H9 (cell line): ENCODE measurements around the gene TSPAN32. TPM values are rescaled to one million over a fixed set of nuclear protein-coding genes. Genes with fewer than 3 reads are reported as not detected.

ENCODE experiments used
- DNase-seq: peaks from one replicate; pipeline ENCODE4 v3.0.0-alpha.2; 2017
- H2AFZ ChIP-seq: one replicate; pipeline ENCODE4 v1.6.1; 2013; ENCODE audit warnings: mild to moderate bottlenecking, low read length, control low read depth, moderate library complexity
- H2AK5ac ChIP-seq: 2 replicates; pipeline ENCODE4 v1.6.1; 2013; ENCODE audit warnings: low read length, control low read depth, mixed read lengths; ENCODE audit not compliant: insufficient read length
- H2BK120ac ChIP-seq: one replicate; pipeline ENCODE4 v1.6.1; 2013; ENCODE audit warnings: low read depth, mild to moderate bottlenecking, low read length, control low read depth, inconsistent platforms; ENCODE audit not compliant: poor library complexity, severe bottlenecking
- H2BK12ac ChIP-seq: 2 replicates; pipeline ENCODE4 v1.6.1; 2013; ENCODE audit warnings: low read length, control low read depth, mixed read lengths, low read depth; ENCODE audit not compliant: insufficient read length
- H2BK15ac ChIP-seq: 2 replicates; pipeline ENCODE4 v1.6.1; 2013; ENCODE audit warnings: low read depth, low read length, control low read depth
- H2BK20ac ChIP-seq: one replicate; pipeline ENCODE4 v1.6.1; 2013; ENCODE audit warnings: low read depth, mild to moderate bottlenecking, low read length, control low read depth, inconsistent platforms; ENCODE audit not compliant: poor library complexity, severe bottlenecking
- H2BK5ac ChIP-seq: 2 replicates; pipeline ENCODE4 v1.6.1; 2013; ENCODE audit warnings: low read length, control low read depth, mixed read lengths; ENCODE audit not compliant: insufficient read length
- H3K14ac ChIP-seq: 2 replicates; pipeline ENCODE4 v1.6.1; 2013; ENCODE audit warnings: low read length, control low read depth; ENCODE audit not compliant: insufficient read depth
- H3K18ac ChIP-seq: 2 replicates; pipeline ENCODE4 v1.6.1; 2013; ENCODE audit warnings: low read depth, mild to moderate bottlenecking, mixed read lengths, low read length, control low read depth; ENCODE audit not compliant: insufficient read length
- H3K23ac ChIP-seq: 2 replicates; pipeline ENCODE4 v1.6.1; 2013; ENCODE audit warnings: low read length, control low read depth, mixed read lengths, low read depth; ENCODE audit not compliant: insufficient read length
- H3K23me2 ChIP-seq: 2 replicates; pipeline ENCODE4 v1.6.1; 2013; ENCODE audit warnings: low read depth, mild to moderate bottlenecking, mixed read lengths, low read length, control low read depth; ENCODE audit not compliant: insufficient read length, poor library complexity, severe bottlenecking
- H3K27ac ChIP-seq: 2 replicates; pipeline ENCODE4 v1.5.1; 2013; ENCODE audit warnings: low read length, control low read depth, mixed read lengths, low read depth; ENCODE audit not compliant: insufficient read length
- H3K27me3 ChIP-seq: 2 replicates; pipeline ENCODE4 v1.6.1; 2013; ENCODE audit warnings: low read length, control low read depth, inconsistent platforms; ENCODE audit not compliant: insufficient read depth
- H3K4ac ChIP-seq: 2 replicates; pipeline ENCODE4 v1.6.1; 2013; ENCODE audit warnings: low read depth, mild to moderate bottlenecking, control low read depth, inconsistent platforms, low read length, moderate library complexity
- H3K4me1 ChIP-seq: 2 replicates; pipeline ENCODE4 v1.6.1; 2013; ENCODE audit warnings: low read length, control low read depth, inconsistent platforms; ENCODE audit not compliant: insufficient read depth
- H3K4me2 ChIP-seq: 2 replicates; pipeline ENCODE4 v1.6.1; 2013; ENCODE audit warnings: low read length, control low read depth, mixed read lengths; ENCODE audit not compliant: insufficient read length, insufficient read depth
- H3K56ac ChIP-seq: 2 replicates; pipeline ENCODE4 v1.6.1; 2013; ENCODE audit warnings: low read depth, mild to moderate bottlenecking, mixed read lengths, low read length, control low read depth; ENCODE audit not compliant: insufficient read length
- H3K79me1 ChIP-seq: 2 replicates; pipeline ENCODE4 v1.6.1; 2013; ENCODE audit warnings: low read depth, mild to moderate bottlenecking, moderate library complexity, low read length, control low read depth, inconsistent platforms; ENCODE audit not compliant: insufficient read depth, poor library complexity, severe bottlenecking
- H3K79me2 ChIP-seq: 2 replicates; pipeline ENCODE4 v1.6.1; 2013; ENCODE audit warnings: low read length, control low read depth, inconsistent platforms; ENCODE audit not compliant: insufficient read depth
- H3K9ac ChIP-seq: 2 replicates; pipeline ENCODE4 v1.6.1; 2013; ENCODE audit warnings: low read length, control low read depth, mixed read lengths; ENCODE audit not compliant: insufficient read length; ENCODE audit errors: extremely low read depth
- H3K9me3 ChIP-seq: one replicate; pipeline ENCODE4 v1.6.1; 2013; ENCODE audit warnings: low read depth, low read length, inconsistent platforms; ENCODE audit not compliant: control insufficient read depth
- H3T11ph ChIP-seq: one replicate; pipeline ENCODE4 v1.6.1; 2013; ENCODE audit warnings: mild to moderate bottlenecking, low read length, control low read depth, inconsistent platforms
- H4K20me1 ChIP-seq: one replicate; pipeline ENCODE4 v1.6.1; 2013; ENCODE audit not compliant: control insufficient read depth, insufficient read length, insufficient read depth
- H4K5ac ChIP-seq: 2 replicates; pipeline ENCODE4 v1.6.1; 2013; ENCODE audit warnings: low read depth, mild to moderate bottlenecking, mixed read lengths, low read length, control low read depth; ENCODE audit not compliant: insufficient read length
- H4K8ac ChIP-seq: replicated peaks from 2 replicates; pipeline ENCODE4 v1.6.1; 2013; ENCODE audit warnings: low read length, control low read depth, mixed read lengths, low read depth; ENCODE audit not compliant: insufficient read length
- H4K91ac ChIP-seq: 2 replicates; pipeline ENCODE4 v1.6.1; 2013; ENCODE audit warnings: low read depth, mild to moderate bottlenecking, moderate library complexity, mixed read lengths, low read length, control low read depth; ENCODE audit not compliant: insufficient read length
- H3K27ac Mint-ChIP-seq, 3 experiments: 2 replicates in 2 of 3; 3 replicates in 1 of 3; pipeline ENCODE4 v1.8.0; 2020 to 2021; ENCODE audit warnings: mixed read lengths in 3 of 3, mild to moderate bottlenecking in 1 of 3, moderate library complexity in 1 of 3
- H3K27me3 Mint-ChIP-seq: 2 replicates; pipeline ENCODE4 v1.8.0; 2021; ENCODE audit warnings: low read depth, mild to moderate bottlenecking, moderate library complexity, mixed read lengths
- H3K36me3 Mint-ChIP-seq, 3 experiments: 2 replicates in 2 of 3; 3 replicates in 1 of 3; pipeline ENCODE4 v1.8.0; 2020 to 2021; ENCODE audit warnings: low read depth in 3 of 3, mixed read lengths in 3 of 3; ENCODE audit not compliant: insufficient read depth in 1 of 3
- H3K4me1 Mint-ChIP-seq, 2 experiments: 2 replicates each; pipeline ENCODE4 v1.8.0; 2020; ENCODE audit warnings: mixed read lengths in 2 of 2
- H3K4me3 Mint-ChIP-seq, 2 experiments: 2 replicates in 1 of 2; 3 replicates in 1 of 2; pipeline ENCODE4 v1.8.0; 2020 to 2021; ENCODE audit warnings: mild to moderate bottlenecking in 2 of 2, mixed read lengths in 2 of 2, moderate library complexity in 1 of 2
- H3K9me3 Mint-ChIP-seq, 2 experiments: 2 replicates in 1 of 2; 3 replicates in 1 of 2; pipeline ENCODE4 v1.8.0; 2020; ENCODE audit warnings: mild to moderate bottlenecking in 2 of 2, mixed read lengths in 2 of 2, moderate library complexity in 1 of 2
- WGBS: extraction: QIAGEN DNeasy Blood & Tissue Kit; methylation state at CpG from one replicate; pipeline ENCODE4 v1.1.7; 2013; ENCODE audit warnings: missing lambda C conversion rate, low lambda C conversion rate, mixed read lengths; ENCODE audit not compliant: insufficient read length; ENCODE audit errors: extremely low coverage; 5-methylcytosine and 5-hydroxymethylcytosine counted together
- total RNA-seq: library from RNA; stranded (reverse); gene quantifications from 2 replicates; pipeline ENCODE4 v1.2.1, GENCODE V29; 2021
- TF ChIP-seq, protein P1 (sequence below): fragments of 200-600 bp; sonication (generic); conservative IDR thresholded peaks from 3 replicates; pipeline ENCODE4 v1.8.0; 2021; ENCODE audit warnings: antibody characterized with exemption, mild to moderate bottlenecking

Gene TSPAN32
- total RNA-seq, 1 experiment from 2014 or later: not detected

DNA sequence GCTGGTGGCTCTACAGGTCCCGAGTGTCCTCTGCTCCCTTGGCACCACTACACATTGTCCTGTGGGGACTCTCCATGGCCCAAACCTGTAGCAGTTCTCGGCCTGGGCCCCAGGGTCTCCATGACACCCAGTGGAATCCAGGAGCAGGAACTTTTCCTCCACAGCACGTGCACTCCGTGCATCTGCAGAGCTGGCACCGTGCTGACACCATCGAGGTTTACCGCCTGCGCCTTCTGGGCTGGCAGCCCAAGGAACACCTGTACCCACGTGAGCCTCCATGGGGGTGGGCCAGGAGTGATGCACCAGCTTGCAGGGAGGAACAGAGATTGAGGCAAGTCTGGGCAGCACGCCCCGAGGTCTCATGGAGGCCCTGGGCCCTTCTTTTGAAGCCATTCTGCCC, 25.2 kb downstream of the TSPAN32 start:
- H4K8ac ChIP-seq: no peak overlapping the region
- no peak overlapping the region for H3K18ac ChIP-seq
- no peak overlapping the region for H3K14ac ChIP-seq
- no peaks in the 10 kb centered on the region for H3K23me2 ChIP-seq
- no peak overlapping the region for H3K4ac ChIP-seq
- no peak overlapping the region for H2BK12ac ChIP-seq
- no peak overlapping the region for H3K56ac ChIP-seq
- no peak overlapping the region for H3K9ac ChIP-seq
- no peak overlapping the region for H3K27ac Mint-ChIP-seq
- TF ChIP-seq, protein P1, sequence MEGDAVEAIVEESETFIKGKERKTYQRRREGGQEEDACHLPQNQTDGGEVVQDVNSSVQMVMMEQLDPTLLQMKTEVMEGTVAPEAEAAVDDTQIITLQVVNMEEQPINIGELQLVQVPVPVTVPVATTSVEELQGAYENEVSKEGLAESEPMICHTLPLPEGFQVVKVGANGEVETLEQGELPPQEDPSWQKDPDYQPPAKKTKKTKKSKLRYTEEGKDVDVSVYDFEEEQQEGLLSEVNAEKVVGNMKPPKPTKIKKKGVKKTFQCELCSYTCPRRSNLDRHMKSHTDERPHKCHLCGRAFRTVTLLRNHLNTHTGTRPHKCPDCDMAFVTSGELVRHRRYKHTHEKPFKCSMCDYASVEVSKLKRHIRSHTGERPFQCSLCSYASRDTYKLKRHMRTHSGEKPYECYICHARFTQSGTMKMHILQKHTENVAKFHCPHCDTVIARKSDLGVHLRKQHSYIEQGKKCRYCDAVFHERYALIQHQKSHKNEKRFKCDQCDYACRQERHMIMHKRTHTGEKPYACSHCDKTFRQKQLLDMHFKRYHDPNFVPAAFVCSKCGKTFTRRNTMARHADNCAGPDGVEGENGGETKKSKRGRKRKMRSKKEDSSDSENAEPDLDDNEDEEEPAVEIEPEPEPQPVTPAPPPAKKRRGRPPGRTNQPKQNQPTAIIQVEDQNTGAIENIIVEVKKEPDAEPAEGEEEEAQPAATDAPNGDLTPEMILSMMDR: no peak
- no peak overlapping the region for H3K4me2 ChIP-seq
- peaks cover 11 to 18% (median 12%) of the 10 kb centered on the region in 3 experiments; a peak in 6 of 7 replicates for H3K36me3 Mint-ChIP-seq
- H3K27me3 Mint-ChIP-seq: peaks cover 54% of the 10 kb centered on the region
- H2BK120ac ChIP-seq: no peak overlapping the region
- H3K4me3 Mint-ChIP-seq: no peak overlapping the region
- H3K27me3 ChIP-seq: no peaks in the 10 kb centered on the region
- no peak overlapping the region for H3T11ph ChIP-seq
- H2BK5ac ChIP-seq: no peak overlapping the region
- no peaks in the 10 kb centered on the region for H4K20me1 ChIP-seq
- no peak for DNase-seq
- no CpG with 5 or more reads among the region's 11 CpGs for WGBS
- no peak overlapping the region for H4K5ac ChIP-seq
- H3K9me3 Mint-ChIP-seq: peaks cover 22 to 33% of the 10 kb centered on the region in 2 experiments
- H2BK20ac ChIP-seq: no peak overlapping the region
- H3K79me1 ChIP-seq: no peaks in the 10 kb centered on the region
- no peak overlapping the region for H2BK15ac ChIP-seq
- no peak overlapping the region for H3K23ac ChIP-seq
- H2AK5ac ChIP-seq: no peak overlapping the region
- H3K27ac ChIP-seq: no peak overlapping the region
- peaks cover 5% of the 10 kb centered on the region for H3K9me3 ChIP-seq
- no peak overlapping the region for H4K91ac ChIP-seq
- no peaks in the 10 kb centered on the region for H3K79me2 ChIP-seq
- H3K4me1 ChIP-seq: no peaks in the 10 kb centered on the region
- no peak overlapping the region for H2AFZ ChIP-seq
- H3K4me1 Mint-ChIP-seq: peaks cover 11 to 14% of the 10 kb centered on the region in 2 experiments; a peak in 3 of 4 replicates
